GM19351 (cell line): Measurements from ENCODE around the gene ATP2A2.
A peak's percentile ranks its signal among the peaks of the same experiment; 100 is the strongest.
"Not testable (repeated sequence)": the region's sequence is repeated elsewhere in the genome, so short reads cannot be mapped to it uniquely, and the experiment has no call there.

Experiments
- ATAC-seq: cut with Tn5 transposase; IDR thresholded peaks from one replicate; pipeline ENCODE4 v1.9.1; 2021; ENCODE audit warnings: mild to moderate bottlenecking, moderate library complexity; ENCODE audit not compliant: unreplicated experiment

ATP2A2 gene

GRCh38 chr12:110280779-110281548, at the start of gene ATP2A2:
ATP2A2 (plus strand) TSS chr12:110281247; CDS start chr12:110281790, 543 bp downstream.
- peak; percentile 73 for ATAC-seq

- ATAC-seq, result no peak
Measured at GRCh38 chr12:110233212-110233903, 47.7 kb upstream of the ATP2A2 start.

GRCh38 chr12:110234331-110234751, 46.7 kb upstream of the ATP2A2 start:
- ATAC-seq, result no peak

- ATAC-seq, result no peak
Measured at GRCh38 chr12:110234755-110235154, 46.3 kb upstream of the ATP2A2 start.

GRCh38 chr12:110235383-110235782, 45.7 kb upstream of the ATP2A2 start:
- ATAC-seq, result no peak

GRCh38 chr12:110243227-110243626, 37.8 kb upstream of the ATP2A2 start:
- ATAC-seq, result no peak

- ATAC-seq, result no peak
Measured at GRCh38 chr12:110244372-110244771, 36.7 kb upstream of the ATP2A2 start.

- no peak for ATAC-seq
Measured at GRCh38 chr12:110244829-110245228, 36.2 kb upstream of the ATP2A2 start.

- ATAC-seq, result no peak
Measured at GRCh38 chr12:110245369-110245772, 35.7 kb upstream of the ATP2A2 start.

GRCh38 chr12:110246636-110247339, 34.3 kb upstream of the ATP2A2 start:
- no peak for ATAC-seq

GRCh38 chr12:110247340-110248095, 33.5 kb upstream of the ATP2A2 start:
- ATAC-seq, result no peak

GRCh38 chr12:110248096-110248447, 33.0 kb upstream of the ATP2A2 start:
- no peak for ATAC-seq

- no peak for ATAC-seq
Measured at GRCh38 chr12:110249105-110249504, 31.9 kb upstream of the ATP2A2 start.

GRCh38 chr12:110249716-110250225, 31.3 kb upstream of the ATP2A2 start:
- no peak for ATAC-seq

GRCh38 chr12:110251381-110251780, 29.7 kb upstream of the ATP2A2 start:
- no peak for ATAC-seq

GRCh38 chr12:110252716-110253115, 28.3 kb upstream of the ATP2A2 start:
- ATAC-seq, result no peak

GRCh38 chr12:110253176-110253575, 27.9 kb upstream of the ATP2A2 start:
- no peak for ATAC-seq

- no peak for ATAC-seq
Measured at GRCh38 chr12:110254971-110255540, 26.0 kb upstream of the ATP2A2 start.

GRCh38 chr12:110255890-110256456, 25.1 kb upstream of the ATP2A2 start:
- not testable (repeated sequence) for ATAC-seq

GRCh38 chr12:110256780-110257431, 24.1 kb upstream of the ATP2A2 start:
- no peak for ATAC-seq
